Lower leg skin (tissue), 4 donors: Measurements from ENCODE around the gene INIP. TPM values are rescaled to one million over a fixed set of nuclear protein-coding genes. Genes with fewer than 3 reads are reported as not detected.
A peak's percentile ranks its signal among the peaks of the same experiment; 100 is the strongest.

Experiments used
- DNase-seq, 2 donors: peaks; one replicate each; pipeline ENCODE4 v3.0.0-alpha.2; 2019; ENCODE audit warnings: low spot score in 2 of 2
- H3K4me3 ChIP-seq: fragments of 200-600 bp; sonication (generic); 2 replicates; pipeline ENCODE4 v1.5.1; 2017; ENCODE audit warnings: mild to moderate bottlenecking, low read depth; ENCODE audit not compliant: poor library complexity, severe bottlenecking
- POLR2A ChIP-seq, 2 donors: fragments of 450-650 bp; IDR thresholded peaks; one replicate each; pipeline ENCODE4 v1.6.1; 2016 to 2017; ENCODE audit warnings: antibody characterized with exemption in 2 of 2, mild to moderate bottlenecking in 1 of 2, moderate library complexity in 1 of 2
- WGBS, 2 donors: methylation state at CpG; one replicate each; pipeline ENCODE4 v1.1.5; 2018; 5-methylcytosine and 5-hydroxymethylcytosine counted together
- intact Hi-C: fragments of 100-400 bp; cut with DNase I; formaldehyde crosslinking; loops from one replicate; pipeline ENCODE4 v1.15.0; 2023; ENCODE audit warnings: low total_unique reads
- total RNA-seq, 4 donors: library from RNA; depleted of rRNA; stranded (reverse); fragments of >200 nt; gene quantifications; one replicate each; pipeline ENCODE4 v1.1.0, GENCODE V29; 2016
- TF ChIP-seq, protein P1 (sequence below), 3 donors: fragments of 450-650 bp; IDR thresholded peaks; one replicate each; pipeline ENCODE4 v1.5.1; 2016; ENCODE audit warnings: antibody characterized with exemption in 3 of 3, mild to moderate bottlenecking in 3 of 3, moderate library complexity in 2 of 3

The INIP gene
- total RNA-seq, 4 donors from 2014 or later: 12.5 to 20.0 (median 16.6) TPM

DNA sequence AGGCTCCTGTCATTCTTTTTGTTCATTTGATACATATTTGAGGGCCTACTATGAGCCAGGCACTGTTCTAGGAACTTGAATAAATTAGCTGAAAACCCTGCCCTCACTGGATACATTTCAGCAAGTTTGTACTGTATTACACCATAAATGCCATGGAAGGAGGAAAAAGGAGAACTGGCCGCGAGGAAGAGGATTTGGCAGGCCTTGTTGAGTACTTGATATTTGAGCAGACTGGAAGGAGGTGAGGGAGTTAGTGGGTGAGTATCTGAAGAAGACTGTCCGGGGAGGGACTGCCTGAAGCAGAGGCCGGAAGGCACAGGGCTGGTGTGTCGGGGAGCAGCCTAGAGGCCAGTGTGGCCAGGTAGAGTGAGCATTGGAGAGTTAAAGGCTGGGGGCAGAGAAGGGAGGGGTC lies 37.1 kb upstream of the INIP start:
- peak in 1 of 2 donors; percentile 58 for DNase-seq
- TF ChIP-seq, protein P1, sequence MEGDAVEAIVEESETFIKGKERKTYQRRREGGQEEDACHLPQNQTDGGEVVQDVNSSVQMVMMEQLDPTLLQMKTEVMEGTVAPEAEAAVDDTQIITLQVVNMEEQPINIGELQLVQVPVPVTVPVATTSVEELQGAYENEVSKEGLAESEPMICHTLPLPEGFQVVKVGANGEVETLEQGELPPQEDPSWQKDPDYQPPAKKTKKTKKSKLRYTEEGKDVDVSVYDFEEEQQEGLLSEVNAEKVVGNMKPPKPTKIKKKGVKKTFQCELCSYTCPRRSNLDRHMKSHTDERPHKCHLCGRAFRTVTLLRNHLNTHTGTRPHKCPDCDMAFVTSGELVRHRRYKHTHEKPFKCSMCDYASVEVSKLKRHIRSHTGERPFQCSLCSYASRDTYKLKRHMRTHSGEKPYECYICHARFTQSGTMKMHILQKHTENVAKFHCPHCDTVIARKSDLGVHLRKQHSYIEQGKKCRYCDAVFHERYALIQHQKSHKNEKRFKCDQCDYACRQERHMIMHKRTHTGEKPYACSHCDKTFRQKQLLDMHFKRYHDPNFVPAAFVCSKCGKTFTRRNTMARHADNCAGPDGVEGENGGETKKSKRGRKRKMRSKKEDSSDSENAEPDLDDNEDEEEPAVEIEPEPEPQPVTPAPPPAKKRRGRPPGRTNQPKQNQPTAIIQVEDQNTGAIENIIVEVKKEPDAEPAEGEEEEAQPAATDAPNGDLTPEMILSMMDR (IDR thresholded peaks at IDR 0.05): no peak
- no peak for TF ChIP-seq POLR2A (IDR thresholded peaks at IDR 0.05)
- WGBS, 2 donors: 35 to 54% methylated on average over 5 of the region's 5 CpGs
- intact Hi-C loops: no loop called here
- no peak overlapping the region for H3K4me3 ChIP-seq

DNA sequence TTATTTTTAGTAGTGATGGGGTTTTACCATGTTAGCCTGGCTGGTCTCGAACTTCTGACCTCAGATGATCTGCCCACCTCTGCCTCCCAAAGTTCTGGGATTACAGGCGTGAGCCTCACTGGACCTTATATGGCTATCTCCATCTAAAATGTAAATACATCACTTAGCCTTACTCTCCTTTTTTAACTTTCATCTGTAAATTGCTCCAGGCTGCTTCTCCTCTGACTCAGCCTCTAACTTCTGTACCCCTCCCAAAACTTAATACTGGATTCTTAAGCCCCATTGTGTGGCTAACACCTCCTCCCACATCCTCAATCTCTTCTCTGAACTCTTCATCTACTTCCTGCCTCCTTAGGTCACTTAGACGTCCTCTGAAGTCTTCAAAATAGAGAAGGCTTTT lies 36.7 kb upstream of the INIP start:
- DNase-seq: peak in 1 of 2 donors; percentile 49
- TF ChIP-seq POLR2A (IDR thresholded peaks at IDR 0.05): no peak
- TF ChIP-seq, protein P1 (IDR thresholded peaks at IDR 0.05): no peak
- WGBS, 2 donors: 43 to 58% methylated on average over 3 of the region's 3 CpGs
- no peak overlapping the region for H3K4me3 ChIP-seq
- intact Hi-C loops: no loop called here

DNA sequence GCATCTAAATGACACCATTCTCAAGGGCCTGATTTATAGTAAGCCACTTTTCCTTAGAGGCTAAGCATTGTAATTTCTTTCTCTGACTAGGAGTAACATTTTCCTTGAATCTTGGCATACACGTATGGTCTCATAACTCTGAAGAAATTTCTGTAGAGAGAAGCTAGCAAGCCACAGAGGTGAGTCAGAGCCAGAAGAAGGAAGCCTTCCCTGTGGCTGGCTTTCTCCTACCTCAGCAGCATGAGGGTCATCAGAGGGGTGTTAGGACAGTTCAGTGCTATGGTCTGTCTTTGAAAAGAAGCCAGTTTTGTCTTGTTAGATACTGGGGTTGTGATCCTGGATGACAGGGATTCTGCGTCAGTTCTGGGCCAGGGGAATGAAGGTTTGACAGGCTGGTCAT lies 35.8 kb upstream of the INIP start:
- WGBS, 2 donors: 57 to 70% methylated on average over 2 of the region's 2 CpGs
- TF ChIP-seq, protein P1 (IDR thresholded peaks at IDR 0.05): no peak
- no peak for TF ChIP-seq POLR2A (IDR thresholded peaks at IDR 0.05)
- intact Hi-C loops: no loop called here
- no peak overlapping the region for H3K4me3 ChIP-seq
- peak in 1 of 2 donors; percentile 48 for DNase-seq

DNA sequence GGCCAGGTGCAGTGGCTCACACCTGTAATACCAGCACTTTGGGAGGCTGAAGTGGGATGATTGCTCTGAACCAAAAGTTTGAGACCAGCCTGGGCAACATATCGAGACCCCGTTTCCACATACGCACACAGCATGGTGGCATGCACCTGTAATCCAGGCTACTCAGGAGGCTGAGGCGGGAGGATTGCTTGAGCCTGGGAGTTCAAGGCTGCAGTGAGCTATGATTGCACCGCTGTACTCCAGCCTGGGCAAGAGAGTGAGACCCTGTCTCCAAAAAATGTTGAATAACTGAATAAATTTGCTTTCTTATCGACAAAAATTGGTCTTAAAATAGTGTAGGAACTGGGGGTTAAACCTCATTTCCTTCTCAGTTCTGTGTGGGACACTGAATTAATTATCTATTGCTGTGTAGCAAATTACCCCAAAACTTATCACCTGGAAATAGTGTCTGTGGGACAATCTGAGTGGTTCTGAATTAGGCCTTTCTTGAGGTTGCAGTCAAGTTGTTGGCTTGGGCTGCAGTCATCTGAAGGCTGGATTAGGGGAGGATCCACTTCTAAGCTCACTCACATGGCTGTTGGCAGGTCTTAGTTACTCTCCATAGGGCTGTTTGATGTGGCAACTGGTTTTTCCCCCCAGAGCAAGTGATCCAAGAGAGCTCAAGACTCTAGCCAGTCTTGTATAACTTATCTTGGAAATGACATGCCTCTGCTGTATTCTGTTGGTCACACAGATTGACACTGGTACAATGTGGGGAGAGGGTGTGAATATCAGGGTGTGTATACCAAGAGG lies 34.6 kb upstream of the INIP start:
- no peak overlapping the region for H3K4me3 ChIP-seq
- peak in 1 of 2 donors; percentile 39 for DNase-seq
- TF ChIP-seq, protein P1 (IDR thresholded peaks at IDR 0.05): no peak
- TF ChIP-seq POLR2A (IDR thresholded peaks at IDR 0.05): no peak
- 79 to 80% methylated on average over 6 of the region's 6 CpGs for WGBS, 2 donors
- intact Hi-C loops: no loop called here

DNA sequence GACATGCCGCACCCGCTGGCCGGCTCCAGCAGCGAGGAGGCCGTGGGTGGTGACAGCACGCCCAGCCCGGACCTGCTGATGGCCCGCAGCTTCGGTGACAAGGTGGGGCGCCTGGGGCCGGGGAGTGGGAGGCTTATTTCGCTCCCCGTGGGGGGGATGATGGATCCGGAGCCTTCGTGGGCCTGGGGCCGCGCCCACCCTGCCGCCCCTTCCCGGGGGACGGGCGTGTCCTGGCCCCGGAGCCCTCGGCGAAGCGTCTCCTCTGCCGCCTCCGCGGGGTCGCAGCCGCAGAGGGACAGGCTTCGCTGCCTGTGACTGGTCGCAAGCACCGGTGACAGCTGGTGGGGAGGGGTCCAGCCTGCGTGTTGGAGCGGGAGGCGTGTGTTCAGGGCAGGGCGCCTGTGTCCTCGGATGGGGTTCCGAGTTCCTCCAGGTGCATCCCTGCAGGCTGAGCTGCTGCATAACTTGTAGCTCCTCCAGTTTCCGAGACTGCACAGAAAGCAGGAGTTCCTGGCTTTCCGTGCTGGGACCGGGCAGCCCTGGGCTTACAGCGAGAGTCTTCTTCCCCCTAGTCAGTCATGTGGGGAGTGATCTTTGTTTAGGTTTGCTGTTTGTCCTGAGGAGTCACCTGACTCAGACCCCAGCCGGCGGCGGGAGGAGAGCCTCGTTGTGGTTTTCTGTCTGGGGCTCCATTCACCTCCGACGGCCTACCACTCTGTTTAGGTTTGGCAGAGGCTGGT lies 33.3 kb upstream of the INIP start:
- WGBS, 2 donors: 0% methylated on average over 9 to 28 of the region's 49 CpGs
- peak; percentile 37 to 87 for DNase-seq
- intact Hi-C loops: no loop called here
- TF ChIP-seq, protein P1 (IDR thresholded peaks at IDR 0.05): no peak
- TF ChIP-seq POLR2A (IDR thresholded peaks at IDR 0.05): no peak
- H3K4me3 ChIP-seq: peak overlapping the region; percentile 83
